Right atrium auricular region (tissue), 2 donors: ENCODE results near the gene CDK14. TPM values are rescaled to one million over a fixed set of nuclear protein-coding genes. Genes with fewer than 3 reads are reported as not detected.

Experiments
- DNase-seq: peaks from one replicate; pipeline ENCODE4 v3.0.0-alpha.2; 2019; ENCODE audit warnings: low spot score
- H3K27ac ChIP-seq, 2 donors: fragments of 200-600 bp; sonication (generic); 1 replicate in 1 of 2; 2 replicates in 1 of 2; pipeline ENCODE4 v1.5.1; 2016 to 2019
- H3K27me3 ChIP-seq, 2 donors: fragments of 200-600 bp; sonication (generic); one replicate each; pipeline versions ENCODE4 v1.5.1 to v1.6.0; 2017 to 2019
- H3K36me3 ChIP-seq: fragments of 200-600 bp; sonication (generic); one replicate; pipeline ENCODE4 v1.5.1; 2016
- H3K4me1 ChIP-seq, 2 donors: fragments of 200-600 bp; sonication (generic); one replicate each; pipeline versions ENCODE4 v1.5.1 to v1.6.0; 2017 to 2019
- H3K4me3 ChIP-seq, 2 donors: fragments of 200-600 bp; sonication (generic); 1 replicate in 1 of 2; 2 replicates in 1 of 2; pipeline ENCODE4 v1.5.1; 2017 to 2019; ENCODE audit warnings: mild to moderate bottlenecking in 1 of 2, moderate library complexity in 1 of 2
- H3K9me3 ChIP-seq, 2 donors: fragments of 200-600 bp; sonication (generic); one replicate each; pipeline ENCODE4 v1.5.1; 2019
- CTCF ChIP-seq, 2 donors: fragments of 200-600 bp; sonication (generic); IDR thresholded peaks; one replicate each; pipeline ENCODE4 v1.5.1; 2019; ENCODE audit warnings: antibody characterized with exemption in 2 of 2
- total RNA-seq, 2 donors: library from RNA; depleted of rRNA; stranded (reverse); fragments of >200 nt; gene quantifications; one replicate each; pipeline ENCODE4 v1.1.0, GENCODE V29; 2016

The CDK14 gene
- total RNA-seq, 2 donors from 2014 or later = 21.5 to 37.9 TPM

GRCh38 chr7:90701771-90702170 lies 105.7 kb downstream of the CDK14 start:
- Histone ChIP-seq H3K4me1 (peaks cover 0 to 36% of the 10 kb centered on the region in 2 donors), H3K36me3 (no peaks in the 10 kb centered on the region), H3K27me3 (no peaks in the 10 kb centered on the region), H3K27ac (peak overlapping the region; percentile 34 to 47), H3K4me3 (peak overlapping the region in 1 of 2 donors; percentile 24), H3K9me3 (no peaks in the 10 kb centered on the region)
- DNase-seq = no peak
- TF ChIP-seq CTCF (IDR thresholded peaks at IDR 0.05) = no peak

GRCh38 chr7:90705391-90706071 lies 109.4 kb downstream of the CDK14 start:
- Histone ChIP-seq H3K4me3 (no peak overlapping the region), H3K4me1 (peaks cover 0 to 38% of the 10 kb centered on the region in 2 donors), H3K36me3 (no peaks in the 10 kb centered on the region), H3K27ac (no peak overlapping the region), H3K9me3 (no peaks in the 10 kb centered on the region), H3K27me3 (no peaks in the 10 kb centered on the region)
- DNase-seq = no peak
- TF ChIP-seq CTCF (IDR thresholded peaks at IDR 0.05) = no peak

GRCh38 chr7:90706072-90706716 lies 110.1 kb downstream of the CDK14 start:
- no peak overlapping the region for H3K27ac ChIP-seq
- DNase-seq = no peak
- no peak for TF ChIP-seq CTCF (IDR thresholded peaks at IDR 0.05)

GRCh38 chr7:90708841-90709317 lies 112.8 kb downstream of the CDK14 start:
- Histone ChIP-seq H3K27ac (no peak overlapping the region), H3K36me3 (no peaks in the 10 kb centered on the region), H3K4me3 (no peak overlapping the region), H3K9me3 (no peaks in the 10 kb centered on the region), H3K4me1 (peaks cover 0 to 29% of the 10 kb centered on the region in 2 donors), H3K27me3 (no peaks in the 10 kb centered on the region)
- peak in 1 of 2 donors; percentile 56 for TF ChIP-seq CTCF (IDR thresholded peaks at IDR 0.05)
- no peak for DNase-seq

More at GRCh38 chr7:90706072-90706716, 110.1 kb downstream of the CDK14 start:
- Histone ChIP-seq H3K36me3 (no peaks in the 10 kb centered on the region), H3K4me3 (no peak overlapping the region), H3K27me3 (no peaks in the 10 kb centered on the region), H3K4me1 (peaks cover 0 to 38% of the 10 kb centered on the region in 2 donors), H3K9me3 (no peaks in the 10 kb centered on the region)

- no peak for DNase-seq
- Histone ChIP-seq H3K9me3 (no peaks in the 10 kb centered on the region), H3K36me3 (no peaks in the 10 kb centered on the region), H3K27me3 (no peaks in the 10 kb centered on the region), H3K4me1 (peaks cover 0 to 29% of the 10 kb centered on the region in 2 donors), H3K4me3 (no peak overlapping the region), H3K27ac (peak overlapping the region in 1 of 2 donors; percentile 47)
- no peak for TF ChIP-seq CTCF (IDR thresholded peaks at IDR 0.05)
Measured at GRCh38 chr7:90709501-90710465, 113.7 kb downstream of the CDK14 start.
